K562 (cell line): ENCODE data around the gene TM7SF2. TPM values are rescaled to one million over a fixed set of nuclear protein-coding genes. Genes with fewer than 3 reads are reported as not detected.
A peak's percentile ranks its signal among the peaks of the same experiment; 100 is the strongest.

Source experiments
- ATAC-seq: fragments of 200-7000 bp; cut with Tn5 transposase; 3 replicates; pipeline ENCODE4 v1.9.1; 2020; ENCODE audit warnings: moderate library complexity
- BruUV-seq: library from RNA; stranded (reverse); fragments of 400-500 nt; replicated peaks from 2 replicates; lab custom pipeline; 2021; lab: Mats Ljungman, UMichigan
- CTCF ChIA-PET: fragments of 300-600 bp; formaldehyde crosslinking; extraction: SDS; loops from one replicate; lab custom pipeline; 2021; ENCODE audit warnings: low intra/inter-chr PET ratio; lab: Yijun Ruan, JAX
- POLR2A ChIA-PET: fragments of 300-600, 350-650 bp; sonication (Branson Sonifier 250); formaldehyde crosslinking; extraction: SDS; loops from one replicate; lab custom pipeline; 2021; ENCODE audit warnings: antibody characterized with exemption, inconsistent platforms; lab: Yijun Ruan, JAX
- DNase-seq, 4 experiments: peaks; one replicate each; pipeline versions ENCODE4 v3.0.0 to v3.0.0-alpha.2; 2011 to 2018; ENCODE audit warnings: low spot score in 3 of 4, mixed read lengths in 3 of 4; ENCODE audit errors: extremely low read depth in 1 of 4
- FAIRE-seq: peaks from 2 replicates; lab custom pipeline; 2011; peaks lifted over from hg19 to GRCh38; lab: Jason Lieb, UNC
- H2AFZ ChIP-seq: 2 replicates; pipeline ENCODE4 v1.6.0; 2011; ENCODE audit warnings: low read depth, low read length, control low read depth, inconsistent platforms
- H3K27ac ChIP-seq: fragments of 200-600 bp; 3 replicates; pipeline ENCODE4 v1.8.0; 2011; ENCODE audit warnings: low read depth, mild to moderate bottlenecking, control low read depth, inconsistent platforms, low read length, moderate library complexity, mixed read lengths; ENCODE audit errors: extremely low read depth
- H3K27me3 ChIP-seq, 2 experiments: fragments of 300-600 bp in 1 of 2; 2 replicates in 1 of 2; 3 replicates in 1 of 2; pipeline versions ENCODE4 v1.6.0 to v1.8.0; 2011; ENCODE audit warnings: inconsistent platforms in 2 of 2, low read length in 2 of 2, mild to moderate bottlenecking in 1 of 2, mixed read lengths in 1 of 2, moderate library complexity in 1 of 2; ENCODE audit not compliant: control insufficient read depth in 2 of 2, insufficient read depth in 2 of 2
- H3K36me3 ChIP-seq: fragments of 300-600 bp; 3 replicates; pipeline ENCODE4 v1.8.0; 2011; ENCODE audit warnings: mild to moderate bottlenecking, low read length, inconsistent platforms; ENCODE audit not compliant: control insufficient read depth, insufficient read depth
- H3K4me1 ChIP-seq, 2 experiments: fragments of 200-600 bp in 1 of 2; replicated peaks in 1 of 2; 2 replicates in 1 of 2; 3 replicates in 1 of 2; pipeline versions ENCODE4 v1.5.1 to v1.8.0; 2011; ENCODE audit warnings: inconsistent platforms in 2 of 2, low read length in 2 of 2, mild to moderate bottlenecking in 1 of 2, mixed read lengths in 1 of 2, moderate library complexity in 1 of 2; ENCODE audit not compliant: control insufficient read depth in 2 of 2, insufficient read depth in 2 of 2
- H3K4me2 ChIP-seq: 2 replicates; pipeline ENCODE4 v1.6.1; 2011; ENCODE audit warnings: low read length, control low read depth, inconsistent platforms, mixed read lengths; ENCODE audit not compliant: insufficient read depth
- H3K4me3 ChIP-seq: fragments of 200-600 bp; sonication (generic), shearing (Covaris generic); 2 replicates; pipeline ENCODE4 v1.5.1; 2016; ENCODE audit warnings: control low read depth, inconsistent platforms
- H3K79me2 ChIP-seq: fragments of 200-600 bp; 3 replicates; pipeline ENCODE4 v1.8.0; 2011; ENCODE audit warnings: low read length, inconsistent platforms; ENCODE audit not compliant: control insufficient read depth, insufficient read depth
- H3K9ac ChIP-seq, 2 experiments: 2 replicates each; pipeline versions ENCODE4 v1.6.0 to v1.6.1; 2011; ENCODE audit warnings: low read depth in 2 of 2, low read length in 2 of 2, control low read depth in 1 of 2, inconsistent platforms in 1 of 2, mild to moderate bottlenecking in 1 of 2, mixed read lengths in 1 of 2; ENCODE audit not compliant: insufficient read depth in 1 of 2
- H3K9me1 ChIP-seq: one replicate; pipeline ENCODE4 v1.6.0; 2011; ENCODE audit warnings: inconsistent platforms, mild to moderate bottlenecking, low read length, moderate library complexity; ENCODE audit not compliant: control insufficient read depth, insufficient read depth
- H3K9me3 ChIP-seq: replicated peaks from 2 replicates; pipeline ENCODE4 v1.5.1; 2011; ENCODE audit warnings: low read depth, low read length, inconsistent platforms; ENCODE audit not compliant: control insufficient read depth, insufficient read depth
- H4K20me1 ChIP-seq: replicated peaks from 2 replicates; pipeline ENCODE4 v1.6.1; 2011; ENCODE audit warnings: low read length, inconsistent platforms, mixed read lengths; ENCODE audit not compliant: control insufficient read depth, insufficient read depth
- BCOR ChIP-seq: fragments of 450-650 bp; IDR thresholded peaks from 2 replicates; pipeline ENCODE4 v1.6.1; 2016
- CHD7 ChIP-seq: fragments of 200-600 bp; sonication (generic); IDR thresholded peaks from one replicate; pipeline ENCODE4 v1.6.1; 2012; ENCODE audit warnings: mild to moderate bottlenecking, low read depth, low read length, inconsistent platforms
- FOSL1 ChIP-seq: fragments of 200-800 bp; sonication (Bioruptor generic); conservative IDR thresholded peaks from 2 replicates; pipeline ENCODE4 v1.6.1; 2016; ENCODE audit warnings: missing genetic modification characterization, missing compliant biosample characterization
- GTF3C2 ChIP-seq: IDR thresholded peaks from 3 replicates; pipeline ENCODE4 v1.6.1; 2011; ENCODE audit warnings: borderline replicate concordance, mild to moderate bottlenecking, moderate library complexity; ENCODE audit not compliant: insufficient read length; ENCODE audit errors: extremely low read depth
- PHB2 ChIP-seq: fragments of 450-650 bp; IDR thresholded peaks from 2 replicates; pipeline ENCODE4 v1.6.1; 2017; ENCODE audit warnings: low read depth
- RNF2 ChIP-seq: sonication (generic); IDR thresholded peaks from 2 replicates; pipeline ENCODE4 v1.6.1; 2016
- SMARCE1 ChIP-seq: fragments of 450-650 bp; IDR thresholded peaks from 2 replicates; pipeline ENCODE4 v1.7.1; 2016; ENCODE audit warnings: mild to moderate bottlenecking
- TSC22D4 ChIP-seq: fragments of 450-650 bp; IDR thresholded peaks from 2 replicates; pipeline ENCODE4 v1.6.1; 2016; ENCODE audit warnings: missing genetic modification characterization, missing biosample characterization, control low read depth
- ZKSCAN8 ChIP-seq: fragments of 200-800 bp; sonication (Bioruptor generic); IDR thresholded peaks from 2 replicates; pipeline ENCODE4 v1.6.1; 2016; ENCODE audit warnings: missing genetic modification characterization, missing compliant biosample characterization
- ZNF121 ChIP-seq: sonication (generic); formaldehyde crosslinking; conservative IDR thresholded peaks from 2 replicates; pipeline ENCODE4 v1.8.0; 2022; ENCODE audit warnings: missing genetic modification reagents
- WGBS: fragments of 100-300 bp; shearing (Covaris generic); methylation state at CpG from one replicate; pipeline ENCODE4 v1.1.6; 2016; ENCODE audit warnings: low coverage, mixed read lengths; ENCODE audit not compliant: insufficient coverage; ENCODE audit errors: missing lambda C conversion rate; 5-methylcytosine and 5-hydroxymethylcytosine counted together
- in situ Hi-C: fragments of 300-500 bp; cut with MboI; formaldehyde crosslinking; loops from 4 replicates; pipeline ENCODE4 v1.15.0; 2018; ENCODE audit warnings: inconsistent platforms, mixed read lengths
- intact Hi-C: fragments of 100-400 bp; cut with micrococcal nuclease; formaldehyde crosslinking; loops from 2 replicates; pipeline ENCODE4 v1.14.2; 2022
- polyA plus RNA-seq, 8 experiments: library from polyadenylated mRNA; depleted of rRNA in 4 of 8; stranded (reverse) in 5 of 8; unstranded in 3 of 8; fragments of >200 nt; fragmentation: Nextera tagmentation in 2 of 8; fragmentation: Illumina TruSeq in 1 of 8; extraction: Ambion mirVana in 2 of 8; extraction: Trizol in 1 of 8; gene quantifications; 2 replicates each; pipeline versions ENCODE4 v1.2.1 to v1.2.3, GENCODE V29; 2011 to 2014; ENCODE audit warnings: inconsistent platforms in 1 of 8, missing spikeins in 1 of 8
- total RNA-seq, 7 experiments: library from RNA; depleted of rRNA in 6 of 7; stranded (reverse); fragments of >200 nt in 6 of 7; fragmentation: Illumina TruSeq in 2 of 7; extraction: Trizol in 2 of 7; gene quantifications; 2 replicates each; pipeline versions ENCODE4 v1.2.1 to v1.2.3, GENCODE V29; 2011 to 2021; ENCODE audit warnings: low replicate concordance in 1 of 7

Gene TM7SF2
- total and polyA plus RNA-seq, 9 of the 15 experiments (the other 6 are each of a cell fraction or from before 2014, with no cell fraction given): 1.2 to 22.0 (median 14.3) TPM

GRCh38 chr11:65090628-65091027 is 21.0 kb upstream of the TM7SF2 start:
- Histone ChIP-seq H3K79me2 (peaks cover 1% of the 10 kb centered on the region; the same call in 2 of the 3 replicates), H3K27ac (no peak overlapping the region)
- no peak for ATAC-seq
- POLR2A ChIA-PET: interaction anchor here (0.8 to 1.6 kb wide), 6 partner anchors 14 to 408 kb away, joined by 3 to 6 read pairs (median 3); partner anchors contain the start of gene MALAT1
- DNase-seq: no peak
- BruUV-seq: no TSS peak
- TF ChIP-seq RNF2: no peak
- no peak for TF ChIP-seq SMARCE1
- TF ChIP-seq ZNF121: no peak
- TF ChIP-seq ZKSCAN8 (CRISPR knock-in tag): no peak
- no peak for TF ChIP-seq CHD7
- no peak for TF ChIP-seq FOSL1 (tag)
- TF ChIP-seq GTF3C2: no peak
- TF ChIP-seq PHB2: no peak
- no peak for TF ChIP-seq TSC22D4
- no peak for TF ChIP-seq BCOR
- TF ChIP-seq, all 486 proteins: peak for 0
- Histone ChIP-seq H2AFZ (no peak overlapping the region), H3K4me1 (peaks cover 2 to 10% of the 10 kb centered on the region in 2 experiments; a peak in 3 of 5 replicates), H3K27me3 (no peaks in the 10 kb centered on the region), H3K9me1 (no peaks in the 10 kb centered on the region), H3K36me3 (peaks cover 35% of the 10 kb centered on the region), H3K9ac (peak overlapping the region in 1 of 2 experiments; percentile 59; a peak in 1 of 4 replicates), H3K4me2 (no peak overlapping the region), H3K9me3 (no peaks in the 10 kb centered on the region), H4K20me1 (no peaks in the 10 kb centered on the region), H3K4me3 (no peak overlapping the region)
- intact Hi-C loops: no loop called here
- no peak for FAIRE-seq
- in situ Hi-C loops: no loop called here
- CTCF ChIA-PET: no interaction called here
- WGBS: 85% methylated on average over 4 of the region's 4 CpGs
